GM23248 (cell line): Measurements from ENCODE around the gene MED9.
"Not testable (repeated sequence)": the region's sequence is repeated elsewhere in the genome, so short reads cannot be mapped to it uniquely, and the experiment has no call there.

Experiments used
- EZH2 ChIP-seq: fragments of 200-600 bp; sonication (generic); IDR thresholded peaks from 2 replicates; pipeline ENCODE4 v1.6.1; 2018; ENCODE audit warnings: antibody characterized with exemption, mild to moderate bottlenecking; ENCODE audit not compliant: insufficient read depth, poor library complexity, severe bottlenecking
- EZH2phosphoT487 ChIP-seq: fragments of 200-600 bp; sonication (generic); IDR thresholded peaks from 2 replicates; pipeline ENCODE4 v1.6.1; 2018; ENCODE audit warnings: antibody characterized with exemption, moderate library complexity, mild to moderate bottlenecking, low read depth; ENCODE audit not compliant: insufficient read depth

- not testable (repeated sequence) for TF ChIP-seq EZH2, EZH2phosphoT487
These were observed 22.1 kb upstream of the MED9 start for GRCh38 chr17:17454700-17455099.
